ENCODE measurements around the gene ZNF580.

- TF ChIP-seq GATA3 (IDR thresholded peaks at IDR 0.05; ENCODE audit: low read depth, low read length) (no peak), GATA2 (IDR thresholded peaks at IDR 0.05; ENCODE audit: low read depth, low read length) (no peak)
These were observed 45.7 kb downstream of the ZNF580 start for GRCh38 chr19:55686311-55687050.
